ENCODE measurements around the gene IL13RA1.
A peak's percentile ranks its signal among the peaks of the same experiment; 100 is the strongest.
"Not testable (repeated sequence)": the region's sequence is repeated elsewhere in the genome, so short reads cannot be mapped to it uniquely, and the experiment has no call there.

Gene IL13RA1

DNA sequence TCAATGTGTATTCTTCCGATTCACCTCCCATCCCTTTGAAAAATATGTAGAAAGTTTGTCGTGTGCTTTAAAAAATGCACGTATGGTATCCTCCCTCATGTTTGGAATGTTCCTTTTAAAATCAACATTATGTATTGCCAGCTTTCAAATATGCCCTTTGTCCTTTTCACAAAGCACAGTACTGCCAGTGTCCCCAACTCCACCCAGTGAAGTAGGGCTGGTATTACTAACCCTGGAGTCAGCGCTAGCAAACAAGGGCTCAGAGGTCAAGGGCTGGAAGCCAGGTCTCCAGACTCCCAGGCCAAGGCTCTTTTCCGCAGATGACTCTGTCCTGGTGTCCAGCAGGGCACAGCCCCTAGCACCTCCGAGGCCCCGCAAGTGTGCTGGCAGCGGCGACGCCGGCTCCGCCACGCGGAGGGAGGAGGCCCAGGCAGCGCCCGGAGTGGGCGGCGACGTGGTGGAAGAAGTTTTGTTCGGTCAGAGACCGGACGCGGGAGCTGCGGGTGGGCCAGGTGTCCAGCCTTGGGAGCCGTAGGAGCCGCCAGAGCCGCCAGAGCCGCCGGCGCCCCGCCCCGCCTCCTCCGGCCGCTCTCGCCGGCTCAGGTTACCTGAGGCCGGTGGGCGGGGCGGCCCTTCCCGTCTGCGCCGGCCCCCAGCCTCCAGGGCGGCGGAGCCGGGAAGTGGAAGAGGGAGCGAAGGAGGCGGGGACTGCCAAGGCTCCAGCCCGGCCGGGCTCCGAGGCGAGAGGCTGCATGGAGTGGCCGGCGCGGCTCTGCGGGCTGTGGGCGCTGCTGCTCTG lies at the start of gene IL13RA1:
Gene IL13RA1 (plus strand): TSS at position 720 of the 799 bp plus-strand sequence. CDS start 33 bp downstream, at position 753.
- peak; percentile 2 for DNase-seq

DNA sequence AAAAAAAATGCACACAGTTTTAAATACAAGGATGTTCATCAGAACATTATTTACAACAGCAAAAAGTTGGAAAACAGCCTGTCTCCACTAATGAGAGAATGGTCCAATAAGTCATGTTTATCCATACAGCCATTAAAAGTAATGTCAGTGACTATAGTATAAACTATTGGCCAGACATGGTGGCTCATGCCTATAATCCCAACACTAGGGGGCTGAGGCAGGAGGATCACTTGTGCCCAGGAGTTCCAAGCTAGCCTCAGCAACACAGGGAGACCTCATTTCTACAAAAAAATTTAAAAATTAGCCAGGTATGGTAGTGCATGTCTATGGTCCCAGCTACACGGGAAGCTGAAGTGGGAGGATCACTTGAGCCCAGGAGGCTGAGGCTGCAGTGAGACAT lies 48.1 kb upstream of the IL13RA1 start:
- DNase-seq, result no peak

DNA sequence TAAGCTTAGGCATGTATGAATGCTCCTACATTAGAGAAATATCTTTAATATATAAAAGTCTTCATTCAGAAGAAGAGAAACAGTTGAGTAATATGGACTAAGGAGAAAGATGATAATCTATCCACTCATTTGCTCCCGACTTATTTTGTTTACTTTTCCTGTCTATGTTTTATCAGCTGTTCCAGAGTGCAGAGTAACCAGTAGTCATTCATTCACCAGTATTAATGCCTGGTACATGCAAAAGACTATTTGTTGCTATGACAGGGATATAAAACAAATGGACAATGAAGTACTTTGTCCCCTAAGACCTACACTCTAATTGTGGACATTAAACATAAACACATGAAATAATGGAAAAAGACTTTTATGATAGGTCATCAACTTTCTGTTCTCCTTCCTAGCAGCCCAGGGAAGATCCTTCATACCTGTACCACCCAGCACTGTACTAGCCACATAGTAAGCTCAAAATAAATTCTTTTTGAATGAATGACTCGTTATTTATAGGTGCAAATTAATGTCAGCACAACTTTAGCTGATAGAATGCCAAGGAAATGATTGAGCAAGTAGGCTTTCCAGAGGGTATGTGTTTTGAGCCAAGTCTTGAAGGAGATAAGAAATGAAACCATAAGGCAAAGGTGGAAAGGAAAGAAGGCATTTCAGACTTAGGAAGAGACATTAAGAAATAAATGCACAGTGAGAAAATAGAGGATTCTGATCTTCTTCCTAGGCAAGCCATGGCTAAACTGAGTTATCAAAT lies 45.0 kb upstream of the IL13RA1 start:
- no peak for DNase-seq

DNA sequence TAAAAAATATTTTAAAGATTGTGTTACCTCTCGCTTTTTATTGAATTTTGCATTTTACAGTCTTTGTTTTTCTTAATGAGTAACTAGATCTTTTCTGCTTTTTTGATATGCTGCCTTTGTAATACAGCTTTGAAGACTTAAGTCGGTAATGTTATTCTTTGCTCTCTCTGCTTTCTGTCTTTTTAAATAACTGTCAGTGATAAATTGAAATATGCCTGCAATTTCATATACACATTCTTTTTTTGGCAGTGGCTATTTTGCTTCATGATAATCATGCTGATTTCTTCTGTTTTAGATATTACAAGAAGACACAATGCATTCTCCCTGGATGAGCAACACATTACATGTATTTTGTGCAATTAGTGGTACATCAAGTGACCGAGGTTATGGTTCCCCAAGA lies 42.0 kb upstream of the IL13RA1 start:
- no peak for DNase-seq

DNA sequence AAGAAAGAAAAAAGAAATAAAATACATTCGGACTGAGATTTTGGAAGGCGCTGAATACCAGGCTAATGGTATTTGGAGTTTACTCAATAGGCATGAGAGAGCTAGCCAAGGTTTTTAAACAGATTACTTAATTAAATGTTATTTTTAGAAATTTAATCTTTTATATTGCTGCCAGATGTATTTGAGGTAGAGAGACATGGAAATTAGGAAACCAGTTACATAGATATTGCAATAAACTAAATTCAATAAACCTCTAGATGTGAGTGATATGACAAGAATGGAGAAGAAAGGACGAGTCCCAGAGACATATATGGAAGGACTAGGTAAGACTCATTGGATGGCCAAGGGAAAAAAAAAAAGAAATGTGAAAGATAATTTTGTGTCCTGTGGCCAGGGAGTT lies 38.5 kb upstream of the IL13RA1 start:
- DNase-seq, result no peak

DNA sequence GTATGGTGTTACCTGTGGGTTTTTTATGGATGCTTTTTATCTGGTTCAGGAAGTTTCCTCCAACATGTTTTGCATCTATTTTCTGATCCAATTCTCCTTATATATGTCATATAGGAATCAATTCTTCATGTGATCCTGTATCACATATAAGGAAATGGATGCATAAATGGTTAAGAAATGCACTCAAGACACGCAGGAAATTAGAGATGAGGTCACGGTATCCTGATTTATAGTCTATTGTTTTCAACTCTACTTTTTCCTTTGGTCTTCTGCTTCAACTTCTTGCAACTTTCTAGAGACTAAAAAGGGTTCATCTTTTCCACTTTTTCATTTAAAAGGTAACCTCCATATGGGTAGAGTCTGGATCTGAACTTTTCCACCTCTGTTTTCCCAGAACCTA lies 33.6 kb upstream of the IL13RA1 start:
- DNase-seq, result no peak

DNA sequence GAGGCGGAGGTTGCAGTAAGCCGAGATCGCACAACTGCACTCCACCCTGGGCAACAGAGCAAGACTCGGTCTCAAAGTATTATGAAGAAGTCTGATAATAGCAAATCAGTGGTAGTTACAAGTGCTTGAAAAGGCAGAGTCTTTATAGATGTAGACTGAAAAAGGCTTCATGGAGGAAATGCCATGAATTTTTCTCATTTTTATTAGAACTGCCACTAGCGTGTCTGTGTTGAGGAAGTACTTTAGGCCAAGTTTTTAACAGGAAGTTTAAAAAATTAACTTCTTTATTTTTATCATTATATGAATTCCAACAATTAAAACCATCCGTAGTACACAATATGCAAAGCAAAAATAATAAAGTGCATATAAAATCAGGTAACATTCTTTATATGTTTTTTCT lies 32.8 kb upstream of the IL13RA1 start:
- DNase-seq, result no peak

DNA sequence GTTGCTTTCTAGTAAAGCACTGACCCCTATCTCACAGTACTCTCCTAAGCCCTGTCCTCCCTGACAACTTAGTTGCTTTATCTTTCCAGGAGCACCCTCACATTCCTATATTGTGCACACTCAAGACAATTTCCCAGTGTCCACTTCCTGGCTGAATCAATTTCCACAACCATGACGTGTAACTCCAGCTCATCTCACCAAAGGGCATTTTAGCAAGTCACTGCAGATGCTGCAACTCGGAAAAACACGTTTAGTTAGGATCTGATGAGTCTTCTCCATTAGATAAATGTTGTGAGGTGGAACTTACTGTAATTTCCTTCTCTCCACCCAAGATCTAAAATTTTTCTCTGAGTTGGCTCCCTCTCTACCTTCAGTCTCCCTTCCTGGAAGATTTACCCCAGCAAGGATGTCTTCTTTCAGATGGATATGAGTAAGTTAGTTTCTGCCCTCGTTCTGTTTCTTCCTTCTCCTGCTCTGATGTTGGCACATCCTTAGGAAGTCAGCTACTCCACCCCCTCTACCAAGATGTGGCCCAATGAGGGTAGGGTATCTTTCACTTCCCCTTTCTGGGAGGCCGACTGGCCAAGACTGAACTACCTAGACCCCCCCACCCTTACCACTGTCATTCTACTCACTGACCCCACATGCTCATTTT lies 28.8 kb upstream of the IL13RA1 start:
- no peak for DNase-seq

DNA sequence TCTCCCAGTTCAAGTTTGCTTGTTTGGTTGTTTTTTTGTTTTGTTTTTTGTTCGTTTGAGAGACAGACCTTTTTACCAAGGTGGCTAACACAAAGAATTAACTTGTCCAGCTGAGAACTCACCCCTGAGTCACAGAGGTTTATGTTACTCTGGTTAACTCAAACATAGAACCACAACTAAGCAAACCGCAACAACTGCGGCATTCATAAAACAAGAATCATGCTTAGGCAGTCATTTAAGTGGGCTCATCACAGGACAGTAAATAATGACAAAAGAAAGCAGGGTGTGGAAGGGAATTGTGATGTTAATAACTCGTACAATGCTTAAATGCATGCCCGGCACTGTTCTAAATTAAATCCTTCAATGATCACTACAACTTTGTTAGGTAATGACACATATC lies 24.7 kb upstream of the IL13RA1 start:
- DNase-seq, result no peak

DNA sequence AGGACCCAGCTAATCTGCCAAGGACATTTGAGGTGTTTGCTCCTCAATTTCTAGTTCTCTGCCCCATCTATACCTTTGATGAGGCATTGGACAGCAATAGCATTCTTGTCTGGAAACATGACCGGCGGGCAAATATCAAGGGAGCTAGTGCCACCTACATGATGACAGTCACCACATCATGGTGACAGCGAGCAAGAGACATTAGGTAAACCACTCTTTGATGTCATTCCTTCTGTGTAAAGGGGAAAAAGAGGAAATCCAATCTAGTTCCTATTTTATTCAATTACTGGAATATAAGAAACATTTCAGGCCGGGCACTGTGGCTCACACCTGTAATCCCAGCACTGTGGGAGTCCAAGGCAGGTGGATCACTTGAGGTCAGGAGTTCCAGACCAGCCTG lies 20.7 kb upstream of the IL13RA1 start:
- DNase-seq, result no peak

DNA sequence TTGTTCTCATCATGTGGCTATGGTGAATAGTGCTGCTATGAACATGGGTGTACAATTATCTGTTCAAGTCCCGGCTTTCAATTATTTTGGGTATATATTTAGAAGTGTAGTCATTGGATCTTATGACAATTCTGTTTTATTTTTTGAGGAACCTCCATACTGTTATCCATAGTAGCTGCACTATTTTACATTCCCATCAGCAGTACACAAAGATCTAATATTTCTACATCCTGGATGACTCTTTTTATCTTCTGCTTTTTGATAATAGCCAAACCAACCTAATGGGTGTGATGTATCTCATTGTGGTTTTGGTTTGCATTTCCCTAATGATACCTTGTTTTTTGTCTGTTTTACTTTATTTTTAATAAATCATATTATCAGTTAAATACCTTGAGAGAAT lies 12.9 kb upstream of the IL13RA1 start:
- no peak for DNase-seq

DNA sequence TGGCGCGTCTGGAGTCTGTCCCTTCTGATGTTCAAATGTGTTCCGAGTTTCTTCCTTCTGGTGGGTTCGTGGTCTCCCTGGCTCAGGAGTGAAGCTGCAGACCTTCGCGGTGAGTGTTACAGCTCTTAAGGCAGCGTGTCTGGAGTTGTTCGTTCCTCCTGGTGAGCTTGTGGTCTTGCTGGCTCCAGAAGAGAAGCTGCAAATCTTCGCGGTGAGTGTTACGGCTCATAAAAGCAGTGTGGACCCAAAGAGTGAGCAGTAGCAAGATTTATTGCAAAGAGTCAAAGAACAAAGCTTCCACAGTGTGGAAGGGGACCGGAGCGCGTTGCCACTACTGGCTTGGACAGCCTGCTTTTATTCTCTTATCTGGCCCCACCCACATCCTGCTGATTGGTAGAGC lies 11.5 kb upstream of the IL13RA1 start:
- DNase-seq, result not testable (repeated sequence)

DNA sequence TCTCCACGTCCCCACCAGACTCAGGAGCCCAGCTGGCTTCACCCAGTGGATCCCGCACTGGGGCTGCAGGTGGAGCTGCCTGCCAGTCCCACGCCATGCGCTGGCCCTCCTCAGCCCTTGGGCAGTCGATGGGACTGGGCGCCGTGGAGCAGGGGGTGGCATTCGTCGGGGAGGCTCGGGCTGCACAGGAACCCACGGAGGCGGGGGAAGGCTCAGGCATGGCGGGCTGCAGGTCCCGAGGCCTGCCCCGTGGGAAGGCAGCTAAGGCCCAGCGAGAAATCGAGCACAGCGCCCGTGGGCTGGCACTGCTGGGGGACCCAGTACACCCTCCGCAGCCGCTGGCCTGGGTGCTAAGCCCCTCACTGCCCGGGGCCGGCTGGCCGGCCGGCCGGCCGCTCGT lies 10.6 kb upstream of the IL13RA1 start:
- DNase-seq, result not testable (repeated sequence)

DNA sequence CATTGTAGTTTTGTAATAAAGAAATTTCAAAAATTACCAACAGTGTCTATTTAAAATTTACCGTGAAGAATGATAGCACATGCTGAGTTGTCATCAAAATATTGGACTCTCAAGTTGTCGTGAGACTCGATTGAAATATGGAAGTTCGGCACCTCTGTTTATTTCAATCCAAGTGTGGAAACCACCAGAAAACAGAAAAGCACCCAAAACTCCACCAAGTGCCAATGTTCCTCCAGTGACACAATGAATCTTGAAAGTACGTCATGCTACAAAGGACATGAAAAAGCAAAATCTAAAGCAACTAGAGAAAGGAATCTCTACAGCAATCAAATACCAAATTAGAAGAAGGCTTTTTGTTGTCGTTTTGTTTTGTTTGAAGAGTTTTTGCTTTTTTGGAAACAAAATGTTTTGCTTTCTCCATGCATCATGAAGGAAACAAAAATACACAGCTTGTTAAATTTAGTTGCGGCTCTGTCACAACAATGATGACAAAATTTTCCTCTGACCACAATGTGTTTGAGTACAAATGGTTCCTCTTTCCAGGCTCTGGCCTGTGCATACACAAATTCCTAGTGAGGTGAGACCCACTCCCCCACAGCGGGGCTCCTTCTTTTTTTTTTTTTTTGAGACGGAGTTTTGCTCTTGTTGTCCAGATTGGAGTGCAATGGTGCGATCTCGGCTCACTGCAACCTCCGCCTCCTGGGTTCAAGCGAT lies 9.6 kb upstream of the IL13RA1 start:
- DNase-seq, result no peak

DNA sequence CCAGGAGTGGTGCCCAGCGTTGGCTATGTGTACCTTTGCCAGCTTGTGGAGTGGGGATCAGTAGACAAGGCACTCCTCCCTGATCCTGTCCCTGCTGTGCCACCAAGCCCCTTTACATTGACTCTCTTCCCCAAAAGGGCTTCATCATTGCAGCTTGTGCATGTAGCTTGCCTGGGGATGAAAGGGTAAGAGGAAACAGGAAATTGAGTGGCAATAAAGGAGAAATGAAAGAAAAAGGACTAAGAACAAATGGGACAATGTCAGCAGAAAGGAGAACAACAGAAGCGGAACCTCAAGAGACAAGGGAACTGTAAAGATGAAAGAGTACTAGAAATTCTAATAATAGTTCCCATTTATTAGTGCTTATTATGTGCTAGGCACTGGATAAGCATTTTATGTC lies 8.7 kb upstream of the IL13RA1 start:
- DNase-seq, result no peak

DNA sequence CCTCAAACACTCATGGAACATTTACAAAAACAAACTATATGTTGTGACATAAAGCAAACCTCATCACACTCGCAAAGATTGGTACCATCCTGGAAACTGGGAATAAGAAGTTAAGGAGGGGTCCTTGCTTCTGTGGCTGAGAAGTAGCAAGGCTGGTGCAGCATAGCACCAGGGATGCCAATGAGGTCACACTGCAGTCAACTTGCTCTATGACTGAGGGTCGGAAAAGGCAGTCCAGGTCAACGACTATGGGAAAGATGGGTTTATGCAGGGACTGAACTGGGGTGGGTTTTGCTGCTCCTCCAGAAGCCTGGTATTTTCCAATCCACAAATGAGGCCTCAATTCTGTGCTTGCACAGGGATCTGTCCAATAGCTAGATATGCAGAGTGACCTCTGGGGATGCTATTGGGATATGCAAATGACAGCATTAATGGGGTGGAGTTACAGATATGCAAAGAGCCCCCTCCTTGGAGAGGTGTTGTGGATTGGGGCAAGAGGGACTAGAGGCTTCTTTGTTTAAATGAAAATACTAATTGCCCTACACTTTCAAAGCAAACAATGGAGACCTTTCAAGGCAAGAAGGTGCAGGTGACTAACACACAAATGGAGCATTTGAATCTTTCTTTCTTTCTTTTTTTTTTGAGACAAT lies 7.2 kb upstream of the IL13RA1 start:
- DNase-seq, result no peak

DNA sequence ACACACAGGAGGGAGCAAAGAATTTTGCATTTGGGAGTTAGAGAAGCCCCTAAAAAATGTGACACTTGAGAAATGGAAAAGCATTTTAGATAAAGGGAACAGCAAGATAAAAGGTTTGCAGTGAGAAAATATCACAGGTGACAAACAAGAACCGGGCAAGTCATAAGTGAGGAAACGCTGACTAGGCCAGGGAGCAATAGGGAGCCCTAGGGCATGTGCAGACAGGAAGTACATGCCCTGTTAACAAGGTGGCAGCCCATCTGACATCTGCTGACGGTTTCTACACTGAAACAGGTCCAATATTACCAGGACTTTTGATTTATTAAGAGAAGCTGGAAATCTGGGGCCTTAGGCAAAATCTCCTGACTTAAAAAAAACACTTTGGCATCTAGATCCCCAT lies 4.0 kb upstream of the IL13RA1 start:
- DNase-seq, result no peak

DNA sequence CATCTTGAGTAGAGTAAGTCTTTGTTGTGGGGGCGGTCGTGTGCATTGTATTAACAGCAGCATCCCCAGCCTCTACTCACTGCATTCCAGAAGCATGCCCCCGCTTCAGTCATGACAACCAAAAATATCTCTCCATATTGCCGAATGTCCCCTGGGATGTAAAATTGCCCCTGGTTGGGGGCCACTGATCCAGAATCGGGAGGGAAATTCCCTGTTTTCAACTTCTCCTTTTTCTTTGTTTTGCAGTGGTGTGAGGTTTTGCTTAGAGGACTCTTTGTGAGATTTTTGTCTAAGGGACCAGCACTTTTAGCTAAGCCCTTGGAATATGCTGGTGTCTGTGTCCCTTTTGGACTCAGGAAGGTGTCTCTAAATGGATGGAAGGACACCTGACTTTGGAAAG lies 3.0 kb upstream of the IL13RA1 start:
- DNase-seq, result no peak

DNA sequence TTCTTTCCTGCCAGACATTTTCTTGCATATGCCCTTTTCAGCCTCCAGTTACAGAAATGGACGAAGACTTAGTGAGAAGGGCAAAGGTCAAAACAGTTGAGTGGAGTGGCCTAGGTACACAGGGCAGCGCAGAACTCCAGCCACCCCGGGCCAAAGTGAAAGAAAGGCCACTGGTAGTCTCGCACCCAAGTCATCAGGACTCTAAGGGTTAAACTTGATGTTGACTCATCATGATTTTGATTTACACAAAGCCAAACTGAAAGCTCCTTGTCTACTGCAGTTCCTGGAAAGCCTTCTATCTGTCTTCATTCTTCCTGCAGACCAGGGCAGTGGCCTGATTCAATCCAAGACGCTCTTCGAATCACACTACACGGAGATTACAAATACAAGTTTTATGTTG lies 2.6 kb upstream of the IL13RA1 start:
- no peak for DNase-seq

DNA sequence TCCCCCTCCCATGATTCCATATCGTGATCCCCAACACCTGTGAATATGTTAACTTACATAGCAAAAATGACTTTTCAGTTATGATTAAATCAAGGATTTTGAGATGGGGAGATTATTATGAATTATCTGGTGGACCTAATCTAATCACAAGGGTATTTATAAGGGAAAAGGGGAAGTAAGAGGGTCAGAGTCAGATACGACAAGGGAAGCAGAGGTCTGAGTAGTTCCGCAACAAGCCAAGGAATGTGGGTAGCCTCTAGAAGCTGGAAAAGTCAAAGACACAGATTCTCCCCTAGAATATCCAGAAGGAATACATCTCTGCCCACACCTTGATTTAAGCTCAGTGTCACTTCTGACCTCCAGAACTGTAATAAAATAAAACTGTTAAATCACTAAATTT lies 1.0 kb upstream of the IL13RA1 start:
- DNase-seq, result no peak

DNA sequence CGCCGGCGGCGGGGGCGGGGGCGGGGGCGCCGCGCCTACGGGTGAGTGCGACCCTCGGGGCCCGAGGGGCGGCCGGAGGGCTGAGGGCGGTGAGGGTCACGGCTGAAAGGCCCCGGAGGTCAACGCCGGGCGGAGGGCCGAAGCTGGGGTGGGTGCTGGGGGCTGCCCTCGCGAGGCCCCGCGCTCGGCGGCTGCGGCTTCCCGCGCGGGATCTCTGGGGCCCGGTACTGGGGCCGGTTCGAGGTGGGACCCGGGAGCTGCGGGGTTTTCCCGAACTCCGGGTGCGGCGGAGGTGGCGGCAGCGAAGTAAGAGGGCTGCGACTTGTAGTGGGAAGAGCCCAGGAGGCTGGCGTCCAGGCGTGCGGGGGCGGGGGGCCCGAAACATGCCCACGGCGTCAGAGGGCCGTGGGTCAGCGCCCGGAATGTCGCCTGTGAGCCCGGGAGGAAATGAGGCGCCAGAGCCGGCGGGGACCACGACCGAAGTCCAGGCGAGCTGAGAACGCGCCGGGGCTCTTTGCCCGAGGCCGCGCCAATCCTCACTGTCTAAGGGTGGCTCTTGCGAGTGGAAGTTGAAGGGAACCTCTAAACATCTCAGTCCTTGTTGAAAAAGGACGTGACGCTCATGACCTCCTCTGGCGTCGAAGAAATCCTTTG lies 407 bp downstream of the IL13RA1 start:
- peak; percentile 1 for DNase-seq

DNA sequence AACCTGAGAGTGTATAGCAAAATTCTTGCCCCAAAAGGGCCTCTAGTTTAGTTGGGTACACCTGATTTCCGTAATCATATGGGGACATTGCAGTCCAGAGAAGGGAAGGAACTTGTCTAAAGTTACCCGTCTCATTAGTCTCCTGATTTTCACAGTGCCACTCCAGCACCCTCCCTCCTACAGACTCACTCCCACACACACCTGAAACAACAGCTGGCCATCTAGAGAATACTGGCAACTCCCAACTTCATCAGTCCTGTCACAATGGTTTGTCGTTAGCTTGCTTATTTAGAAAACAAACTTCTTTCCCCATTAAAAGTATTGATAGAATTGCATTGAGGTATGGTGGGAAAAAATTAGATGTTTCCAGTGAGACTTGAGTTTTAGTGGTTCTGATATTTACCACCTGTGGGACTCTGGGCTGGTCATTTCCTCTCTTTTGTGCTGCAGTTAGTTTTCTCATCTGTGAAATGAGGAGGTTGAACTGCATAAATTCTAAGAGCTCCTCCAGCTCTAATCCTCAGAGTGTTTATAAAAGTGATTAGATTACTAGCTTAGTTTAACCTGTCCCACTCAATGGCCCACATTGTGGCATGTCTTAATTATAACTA lies 1.7 kb downstream of the IL13RA1 start:
- DNase-seq, result no peak
